Fibroblast of lung (primary cell): ENCODE measurements around the gene PCDHA1. TPM values are rescaled to one million over a fixed set of nuclear protein-coding genes. Genes with fewer than 3 reads are reported as not detected.

Source experiments
- DNase-seq, 2 donors: peaks; one replicate each; pipeline versions ENCODE4 v3.0.0 to v3.0.0-alpha.2; 2010; ENCODE audit warnings: low read depth in 2 of 2
- H2AFZ ChIP-seq: 2 replicates; pipeline ENCODE4 v1.5.1; 2012; ENCODE audit warnings: low read length, control low read depth, inconsistent platforms
- H3K27ac ChIP-seq: 2 replicates; pipeline ENCODE4 v1.5.1; 2011; ENCODE audit warnings: low read length, control low read depth; ENCODE audit not compliant: insufficient read depth
- H3K27me3 ChIP-seq: 2 replicates; pipeline ENCODE4 v1.5.1; 2011; ENCODE audit warnings: mild to moderate bottlenecking, low read length; ENCODE audit not compliant: control insufficient read depth, insufficient read depth
- H3K36me3 ChIP-seq: 2 replicates; pipeline ENCODE4 v1.5.1; 2011; ENCODE audit warnings: low read length; ENCODE audit not compliant: control insufficient read depth, insufficient read depth
- H3K4me1 ChIP-seq: 2 replicates; pipeline ENCODE4 v1.5.1; 2011; ENCODE audit warnings: low read length; ENCODE audit not compliant: control insufficient read depth, insufficient read depth; ENCODE audit errors: extremely low read depth
- H3K4me2 ChIP-seq: 2 replicates; pipeline ENCODE4 v1.5.1; 2011; ENCODE audit warnings: low read length, control low read depth; ENCODE audit not compliant: insufficient read depth; ENCODE audit errors: extremely low read depth
- H3K4me3 ChIP-seq, 4 experiments: fragments of 200-600 bp in 1 of 4; sonication (generic) in 1 of 4; replicated peaks in 1 of 4; 2 replicates each; pipeline ENCODE4 v1.5.1; 2011 to 2016; ENCODE audit warnings: low read length in 4 of 4, low read depth in 3 of 4, mild to moderate bottlenecking in 3 of 4, control low read depth in 2 of 4, inconsistent platforms in 1 of 4, mixed read lengths in 1 of 4; ENCODE audit not compliant: insufficient read depth in 1 of 4; ENCODE audit errors: control extremely low read depth in 1 of 4
- H3K79me2 ChIP-seq: 2 replicates; pipeline ENCODE4 v1.5.1; 2012; ENCODE audit warnings: mild to moderate bottlenecking, low read length, inconsistent platforms; ENCODE audit not compliant: control insufficient read depth, insufficient read depth
- H3K9ac ChIP-seq: 2 replicates; pipeline ENCODE4 v1.5.1; 2011; ENCODE audit warnings: mild to moderate bottlenecking, low read length, control low read depth; ENCODE audit not compliant: insufficient read depth
- H3K9me3 ChIP-seq: 2 replicates; pipeline ENCODE4 v1.5.1; 2012; ENCODE audit warnings: low read depth, low read length; ENCODE audit not compliant: control insufficient read depth, insufficient read depth
- H4K20me1 ChIP-seq: 2 replicates; pipeline ENCODE4 v1.5.1; 2011; ENCODE audit warnings: low read length; ENCODE audit not compliant: control insufficient read depth, insufficient read depth; ENCODE audit errors: extremely low read depth
- CTCF ChIP-seq, 2 donors: IDR thresholded peaks in 1 of 2; conservative IDR thresholded peaks in 1 of 2; 1 replicate in 1 of 2; 2 replicates in 1 of 2; pipeline ENCODE4 v1.5.1; 2011 to 2012; ENCODE audit warnings: low read length in 2 of 2, control low read depth in 1 of 2, inconsistent platforms in 1 of 2, low read depth in 1 of 2, mild to moderate bottlenecking in 1 of 2
- EZH2 ChIP-seq: IDR thresholded peaks from 2 replicates; pipeline ENCODE4 v1.5.1; 2012; ENCODE audit warnings: low read length, control low read depth, mild to moderate bottlenecking; ENCODE audit errors: missing control alignments
- polyA plus RNA-seq, 2 donors: library from polyadenylated mRNA; depleted of rRNA in 1 of 2; stranded (reverse) in 1 of 2; unstranded in 1 of 2; fragments of >200 nt; gene quantifications; 2 replicates each; pipeline ENCODE4 v1.2.1, GENCODE V29; 2011 to 2012; ENCODE audit warnings: missing spikeins in 1 of 2
- total RNA-seq: library from RNA; depleted of rRNA; stranded (reverse); fragments of >200 nt; gene quantifications from 2 replicates; pipeline ENCODE4 v1.2.1, GENCODE V29; 2014

Gene PCDHA1
- total and polyA plus RNA-seq, 2 donors (not counting 1 experiment from before 2014, with no cell fraction given), result under 0.01 to 0.12 TPM

DNA sequence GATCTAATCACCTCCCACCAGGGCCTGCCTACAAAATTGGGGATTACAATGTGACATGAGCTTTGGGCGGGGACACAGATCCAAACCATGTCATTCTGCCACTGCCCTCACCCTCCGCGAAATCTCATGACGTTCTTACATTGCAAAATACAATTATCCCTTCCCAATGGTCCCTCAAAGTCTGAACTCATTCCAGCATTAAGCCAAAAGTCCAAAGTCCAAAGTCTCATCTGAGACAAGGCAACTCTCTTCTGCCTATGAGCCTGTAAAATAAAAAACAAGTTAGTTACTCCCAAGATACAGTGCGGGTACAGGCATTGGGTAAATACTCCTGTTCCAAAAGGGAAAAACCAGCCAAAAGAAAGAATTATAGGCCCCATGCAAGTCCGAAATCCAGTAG lies 165.7 kb downstream of the PCDHA1 start:
- DNase-seq, result no peak
- TF ChIP-seq CTCF (conservative IDR thresholded peaks at IDR 0.05 in 1 of 2, IDR thresholded peaks at IDR 0.05 in 1 of 2; ENCODE audit: low read depth in 1 of 2, low read length in 2 of 2), result no peak
- no peak for TF ChIP-seq EZH2

DNA sequence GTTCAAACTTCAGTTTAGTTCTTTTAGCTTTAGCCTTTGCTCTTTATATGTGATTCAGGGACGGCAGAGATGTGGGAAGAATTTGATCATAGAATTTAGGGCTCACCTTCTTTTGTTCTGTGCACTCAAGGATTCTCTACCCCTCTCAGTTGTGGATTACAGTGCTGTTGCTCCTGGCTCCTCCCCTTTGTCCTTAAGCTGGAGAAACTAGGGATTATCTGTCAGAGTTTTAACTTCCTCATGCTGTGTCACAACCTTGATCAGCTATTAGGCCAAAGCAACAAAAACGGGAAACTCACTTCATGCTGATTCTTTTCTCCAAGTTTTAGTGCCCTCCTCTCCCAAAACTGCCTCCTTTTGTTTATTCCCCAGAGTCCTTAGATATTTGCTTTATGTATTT lies 167.3 kb downstream of the PCDHA1 start:
- no peak overlapping the region for H3K27ac ChIP-seq
- H3K27me3 ChIP-seq, result no peaks in the 10 kb centered on the region
- H3K4me1 ChIP-seq, result no peaks in the 10 kb centered on the region
- no peaks in the 10 kb centered on the region for H4K20me1 ChIP-seq
- TF ChIP-seq CTCF (conservative IDR thresholded peaks at IDR 0.05 in 1 of 2, IDR thresholded peaks at IDR 0.05 in 1 of 2; ENCODE audit: low read depth in 1 of 2, low read length in 2 of 2) (no peak), EZH2 (no peak)
- no peaks in the 10 kb centered on the region for H3K36me3 ChIP-seq
- no peaks in the 10 kb centered on the region for H3K9me3 ChIP-seq
- no peak overlapping the region for H3K9ac ChIP-seq
- H3K79me2 ChIP-seq, result no peaks in the 10 kb centered on the region
- H3K4me3 ChIP-seq, result no peak overlapping the region
- DNase-seq, result no peak
- no peak overlapping the region for H3K4me2 ChIP-seq
- H2AFZ ChIP-seq, result no peak overlapping the region

More for the DNA sequence above, 165.7 kb downstream of the PCDHA1 start:
- no peaks in the 10 kb centered on the region for H3K79me2 ChIP-seq
- H3K9ac ChIP-seq, result no peak overlapping the region
- no peaks in the 10 kb centered on the region for H3K36me3 ChIP-seq
- H2AFZ ChIP-seq, result no peak overlapping the region
- no peak overlapping the region for H3K27ac ChIP-seq
- H3K4me1 ChIP-seq, result no peaks in the 10 kb centered on the region
- no peaks in the 10 kb centered on the region for H3K9me3 ChIP-seq
- no peaks in the 10 kb centered on the region for H3K27me3 ChIP-seq
- no peak overlapping the region for H3K4me2 ChIP-seq
- H4K20me1 ChIP-seq, result no peaks in the 10 kb centered on the region
- no peak overlapping the region for H3K4me3 ChIP-seq

DNA sequence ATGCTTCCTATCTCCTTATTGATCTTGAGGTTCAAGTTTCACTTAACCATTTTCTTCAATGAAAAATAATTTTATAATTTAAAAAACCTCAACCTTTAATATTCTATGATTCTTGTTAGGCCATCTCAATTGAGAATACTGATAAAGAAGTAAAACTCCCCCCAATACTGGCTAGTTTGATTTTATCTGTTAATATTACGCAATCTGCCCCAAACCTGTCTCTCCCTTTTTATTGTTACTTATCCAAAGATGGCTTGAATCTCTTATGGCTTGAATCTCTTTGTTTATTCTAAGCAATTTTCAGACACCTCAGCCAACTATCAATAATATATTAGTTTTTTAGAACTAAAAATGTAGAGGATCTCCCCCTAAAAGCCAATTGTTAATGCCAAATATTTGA lies 176.2 kb downstream of the PCDHA1 start:
- no peak for TF ChIP-seq CTCF (conservative IDR thresholded peaks at IDR 0.05 in 1 of 2, IDR thresholded peaks at IDR 0.05 in 1 of 2; ENCODE audit: low read depth in 1 of 2, low read length in 2 of 2)
- TF ChIP-seq EZH2, result no peak
- Histone ChIP-seq H3K36me3 (no peaks in the 10 kb centered on the region), H3K9me3 (no peaks in the 10 kb centered on the region), H2AFZ (no peak overlapping the region), H3K79me2 (no peaks in the 10 kb centered on the region), H3K27me3 (no peaks in the 10 kb centered on the region), H3K4me1 (no peaks in the 10 kb centered on the region), H3K27ac (no peak overlapping the region), H4K20me1 (no peaks in the 10 kb centered on the region), H3K9ac (no peak overlapping the region), H3K4me3 (no peak overlapping the region), H3K4me2 (no peak overlapping the region)
- DNase-seq, result no peak
